Choroid plexus epithelial cell (primary cell): ENCODE results near the gene S100Z.
"Not testable (repeated sequence)": the region's sequence is repeated elsewhere in the genome, so short reads cannot be mapped to it uniquely, and the experiment has no call there.

Experiments
- DNase-seq: peaks from one replicate; pipeline ENCODE4 v3.0.0-alpha.2; 2010; ENCODE audit warnings: low read depth
- H3K4me3 ChIP-seq: 2 replicates; pipeline ENCODE4 v1.5.1; 2011; ENCODE audit warnings: low read depth, mild to moderate bottlenecking, control low read depth, low read length, moderate library complexity
- TF ChIP-seq, protein P1 (sequence below): conservative IDR thresholded peaks from 2 replicates; pipeline ENCODE4 v1.5.1; 2011; ENCODE audit warnings: low read depth, mild to moderate bottlenecking, control low read depth, inconsistent platforms, low read length, moderate library complexity

The S100Z gene

DNA sequence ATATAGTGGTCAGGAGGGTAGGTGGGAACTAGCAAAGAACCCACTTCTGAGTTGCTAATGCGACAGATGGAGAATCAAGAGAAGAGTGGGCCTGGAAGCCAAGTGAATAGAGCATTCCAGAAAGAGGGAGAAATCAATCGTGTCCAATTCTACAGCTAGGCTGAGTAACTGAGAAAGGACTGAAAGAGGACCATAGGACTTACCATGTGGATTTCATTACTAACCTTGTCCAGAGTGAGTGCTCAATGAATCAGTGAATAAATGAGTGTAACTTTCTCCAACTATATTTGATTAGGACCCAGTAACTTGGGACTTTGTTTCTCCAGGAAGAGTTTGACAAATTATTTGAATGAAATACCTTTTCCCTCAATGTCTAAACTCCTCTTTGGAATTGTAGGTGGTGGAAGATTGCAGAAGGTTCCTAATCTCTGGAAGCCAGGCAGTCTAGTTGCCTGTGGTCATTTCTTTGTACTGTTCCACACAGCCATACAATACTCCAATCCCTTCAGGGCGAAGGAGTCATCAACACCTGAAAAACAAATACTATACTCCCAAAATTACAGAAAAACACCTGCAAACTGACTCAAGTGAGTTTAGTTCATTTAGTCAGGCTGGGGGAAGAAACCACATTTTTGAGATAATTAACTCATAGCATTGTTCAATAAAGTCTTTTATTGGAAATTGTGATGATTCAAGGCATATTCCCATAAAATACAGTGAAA is 33.5 kb upstream of the S100Z start:
- no peak overlapping the region for H3K4me3 ChIP-seq
- DNase-seq, result no peak
- TF ChIP-seq, protein P1, sequence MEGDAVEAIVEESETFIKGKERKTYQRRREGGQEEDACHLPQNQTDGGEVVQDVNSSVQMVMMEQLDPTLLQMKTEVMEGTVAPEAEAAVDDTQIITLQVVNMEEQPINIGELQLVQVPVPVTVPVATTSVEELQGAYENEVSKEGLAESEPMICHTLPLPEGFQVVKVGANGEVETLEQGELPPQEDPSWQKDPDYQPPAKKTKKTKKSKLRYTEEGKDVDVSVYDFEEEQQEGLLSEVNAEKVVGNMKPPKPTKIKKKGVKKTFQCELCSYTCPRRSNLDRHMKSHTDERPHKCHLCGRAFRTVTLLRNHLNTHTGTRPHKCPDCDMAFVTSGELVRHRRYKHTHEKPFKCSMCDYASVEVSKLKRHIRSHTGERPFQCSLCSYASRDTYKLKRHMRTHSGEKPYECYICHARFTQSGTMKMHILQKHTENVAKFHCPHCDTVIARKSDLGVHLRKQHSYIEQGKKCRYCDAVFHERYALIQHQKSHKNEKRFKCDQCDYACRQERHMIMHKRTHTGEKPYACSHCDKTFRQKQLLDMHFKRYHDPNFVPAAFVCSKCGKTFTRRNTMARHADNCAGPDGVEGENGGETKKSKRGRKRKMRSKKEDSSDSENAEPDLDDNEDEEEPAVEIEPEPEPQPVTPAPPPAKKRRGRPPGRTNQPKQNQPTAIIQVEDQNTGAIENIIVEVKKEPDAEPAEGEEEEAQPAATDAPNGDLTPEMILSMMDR, result no peak

DNA sequence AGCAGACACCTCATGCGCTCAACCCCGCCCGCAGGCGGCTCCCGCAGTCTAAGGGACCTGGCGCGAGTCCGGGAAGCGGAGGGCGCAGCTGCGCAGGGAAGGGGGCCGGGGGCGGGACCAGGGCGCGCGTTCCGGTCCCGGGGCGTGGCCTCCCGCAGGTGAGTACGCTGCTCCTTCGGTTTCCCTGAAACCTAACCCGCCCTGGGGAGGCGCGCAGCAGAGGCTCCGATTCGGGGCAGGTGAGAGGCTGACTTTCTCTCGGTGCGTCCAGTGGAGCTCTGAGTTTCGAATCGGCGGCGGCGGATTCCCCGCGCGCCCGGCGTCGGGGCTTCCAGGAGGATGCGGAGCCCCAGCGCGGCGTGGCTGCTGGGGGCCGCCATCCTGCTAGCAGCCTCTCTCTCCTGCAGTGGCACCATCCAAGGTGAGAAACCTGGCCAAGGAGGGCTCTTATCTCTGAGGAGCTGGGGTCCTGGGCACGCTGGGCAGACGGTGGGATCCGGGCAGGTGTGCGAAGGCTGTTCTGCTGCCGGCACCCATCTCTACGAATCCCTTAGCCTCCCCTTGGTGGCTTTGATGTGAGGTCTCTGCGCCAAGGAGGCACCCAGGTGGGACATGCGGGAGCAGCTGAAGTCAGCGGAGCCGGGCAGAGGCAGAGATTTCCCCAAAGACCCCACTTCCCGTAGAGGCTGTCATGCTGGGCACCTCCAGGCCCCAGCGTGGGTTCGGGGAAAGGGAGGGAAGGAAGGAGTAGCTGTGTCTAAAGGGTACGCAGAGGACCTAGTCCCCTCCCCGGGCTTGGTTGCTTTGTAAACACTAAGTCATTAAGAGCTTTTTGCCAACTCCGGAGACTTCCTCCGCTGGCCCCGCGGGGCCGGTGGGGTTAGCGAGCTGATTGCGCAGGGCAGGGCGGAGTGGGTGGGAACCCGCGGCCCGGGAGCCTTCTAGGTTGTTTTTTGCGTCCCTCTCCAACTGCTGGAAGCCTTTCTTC is 30.7 kb upstream of the S100Z start, which contains the start of gene F2RL1:
Gene F2RL1, plus strand, starts transcription at position 187 of the 988 bp plus-strand sequence. Its CDS starts 153 bp downstream, at position 340.
- H3K4me3 ChIP-seq, result peak within 1 kb of the TSS; percentile 87
- TF ChIP-seq, protein P1, result no peak

DNA sequence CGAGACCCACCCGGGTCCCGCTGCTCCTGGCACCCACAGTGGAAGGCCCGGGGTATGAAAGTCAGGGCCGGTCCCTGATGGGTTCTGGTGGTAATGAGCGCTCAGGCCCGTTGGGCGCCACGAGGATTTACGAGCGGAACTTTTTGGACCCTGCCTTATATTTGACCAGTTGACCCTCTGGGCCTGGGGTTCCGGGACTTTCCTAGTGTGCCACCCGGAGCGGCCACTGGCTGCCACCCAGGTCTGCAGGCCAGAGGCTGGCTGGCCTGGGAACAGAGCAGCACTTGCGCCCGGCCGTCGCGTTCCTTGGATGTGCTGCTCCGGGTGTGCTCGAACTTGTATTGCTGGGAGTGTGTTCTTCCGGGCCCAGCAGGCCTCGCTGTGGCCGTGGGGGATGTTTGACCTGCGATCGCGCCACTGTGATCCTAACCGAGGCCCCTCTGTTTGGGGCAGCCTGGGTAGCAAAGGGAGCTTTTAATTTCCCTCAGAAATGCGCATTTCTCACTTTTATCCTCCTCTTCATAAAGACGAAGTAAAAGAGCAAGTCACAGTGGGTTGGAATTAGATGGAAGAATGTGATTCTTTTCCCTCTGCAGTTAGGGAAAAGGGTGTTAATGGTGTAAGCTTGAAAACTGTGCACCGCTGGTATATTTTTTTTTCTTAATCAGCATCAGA is 29.8 kb upstream of the S100Z start:
- peak; percentile 38 for DNase-seq
- TF ChIP-seq, protein P1, result no peak
- peak overlapping the region; percentile 87 for H3K4me3 ChIP-seq

More for the DNA sequence above, 30.7 kb upstream of the S100Z start, which contains the start of gene F2RL1:
- DNase-seq, result peak; percentile 89

DNA sequence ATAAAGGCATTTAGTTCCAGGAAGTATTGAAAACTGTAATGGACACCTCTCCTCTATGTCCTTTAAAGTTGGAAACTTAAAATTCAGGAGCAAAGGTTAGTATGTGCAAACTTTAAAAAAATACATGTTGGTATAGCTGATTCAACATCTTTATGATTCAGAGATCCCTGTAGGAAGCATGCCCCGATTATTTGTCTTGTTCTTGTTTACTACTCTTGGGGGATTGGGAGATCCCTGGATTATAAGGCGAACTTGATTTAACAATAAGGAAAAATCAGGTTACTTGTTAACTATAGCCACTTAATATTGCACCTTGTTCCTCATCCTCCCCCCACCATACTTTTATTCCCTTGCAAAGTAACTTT is 29.3 kb upstream of the S100Z start:
- DNase-seq, result peak; percentile 29
- TF ChIP-seq, protein P1, result no peak
- peak overlapping the region; percentile 87 for H3K4me3 ChIP-seq

DNA sequence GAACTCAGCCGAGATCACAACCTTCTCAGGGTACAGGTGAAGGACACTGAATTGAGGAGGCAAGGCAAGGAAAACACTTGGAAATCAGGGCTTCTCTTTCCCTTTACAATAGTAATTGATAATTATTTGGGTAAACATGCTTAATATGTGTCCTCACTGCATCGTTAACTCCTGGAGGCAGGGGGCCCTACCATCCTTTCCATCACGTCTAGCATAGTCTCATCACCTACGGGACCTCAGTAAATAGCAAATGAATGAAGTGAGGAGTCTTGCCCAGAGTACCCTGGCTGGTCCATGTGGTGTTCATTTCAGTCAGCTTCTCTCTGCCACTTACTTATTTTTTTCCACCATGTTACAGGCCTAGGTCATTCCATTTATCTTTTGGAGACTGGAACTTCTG is 28.7 kb upstream of the S100Z start:
- TF ChIP-seq, protein P1, result no peak
- DNase-seq, result no peak
- H3K4me3 ChIP-seq, result peak overlapping the region; percentile 87

DNA sequence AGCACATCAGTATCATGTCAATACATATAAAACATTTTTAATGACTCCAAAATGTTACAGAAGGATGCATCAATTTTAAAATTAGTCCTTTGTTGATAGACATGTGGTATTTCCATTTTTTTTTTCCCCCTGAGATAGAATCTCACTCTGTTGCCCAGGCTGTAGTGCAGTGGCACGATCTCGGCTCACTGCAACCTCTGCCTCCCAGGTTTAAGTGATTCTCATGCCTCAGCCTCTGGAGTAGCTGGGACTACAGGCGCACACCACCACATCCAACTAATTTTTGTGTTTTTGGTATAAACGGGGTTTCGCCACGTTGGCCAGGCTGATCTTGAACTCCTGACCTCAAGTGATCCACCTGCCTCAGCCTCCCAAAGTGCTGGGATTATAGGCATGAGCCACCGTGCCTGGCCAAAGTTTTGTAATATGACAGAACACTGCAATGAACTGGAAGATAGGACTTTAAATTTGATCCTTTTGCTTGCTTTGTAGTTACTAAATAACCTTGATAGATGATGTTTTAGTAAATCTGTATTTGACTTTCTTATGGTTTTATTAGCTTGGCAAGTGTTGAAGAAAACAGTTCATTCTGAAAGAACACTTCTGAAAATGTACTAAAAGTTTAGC is 27.6 kb upstream of the S100Z start:
- not testable (repeated sequence) for H3K4me3 ChIP-seq, DNase-seq

DNA sequence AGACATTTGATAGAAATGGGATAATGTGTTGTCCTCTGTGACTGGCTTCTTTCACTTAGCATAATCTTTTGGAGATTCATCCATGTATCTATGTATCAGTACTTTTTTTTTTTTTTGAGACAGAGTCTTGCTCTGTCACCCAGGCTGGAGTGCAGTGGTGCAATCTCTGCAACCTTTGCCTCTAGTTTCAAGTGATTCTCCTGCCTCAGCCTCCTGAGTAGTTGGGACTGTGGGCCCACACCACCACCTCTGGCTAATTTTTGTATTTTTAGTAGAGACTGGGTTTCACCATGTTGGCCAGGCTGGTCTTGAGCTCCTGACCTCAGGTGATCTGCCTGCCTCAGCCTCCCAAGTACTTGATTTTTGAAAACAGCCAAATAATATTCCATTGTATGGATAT is 23.4 kb upstream of the S100Z start:
- DNase-seq, result not testable (repeated sequence)

More for the DNA sequence above, 23.4 kb upstream of the S100Z start:
- not testable (repeated sequence) for H3K4me3 ChIP-seq
